ENCODE data around the gene PGLYRP1.

The PGLYRP1 gene

DNA sequence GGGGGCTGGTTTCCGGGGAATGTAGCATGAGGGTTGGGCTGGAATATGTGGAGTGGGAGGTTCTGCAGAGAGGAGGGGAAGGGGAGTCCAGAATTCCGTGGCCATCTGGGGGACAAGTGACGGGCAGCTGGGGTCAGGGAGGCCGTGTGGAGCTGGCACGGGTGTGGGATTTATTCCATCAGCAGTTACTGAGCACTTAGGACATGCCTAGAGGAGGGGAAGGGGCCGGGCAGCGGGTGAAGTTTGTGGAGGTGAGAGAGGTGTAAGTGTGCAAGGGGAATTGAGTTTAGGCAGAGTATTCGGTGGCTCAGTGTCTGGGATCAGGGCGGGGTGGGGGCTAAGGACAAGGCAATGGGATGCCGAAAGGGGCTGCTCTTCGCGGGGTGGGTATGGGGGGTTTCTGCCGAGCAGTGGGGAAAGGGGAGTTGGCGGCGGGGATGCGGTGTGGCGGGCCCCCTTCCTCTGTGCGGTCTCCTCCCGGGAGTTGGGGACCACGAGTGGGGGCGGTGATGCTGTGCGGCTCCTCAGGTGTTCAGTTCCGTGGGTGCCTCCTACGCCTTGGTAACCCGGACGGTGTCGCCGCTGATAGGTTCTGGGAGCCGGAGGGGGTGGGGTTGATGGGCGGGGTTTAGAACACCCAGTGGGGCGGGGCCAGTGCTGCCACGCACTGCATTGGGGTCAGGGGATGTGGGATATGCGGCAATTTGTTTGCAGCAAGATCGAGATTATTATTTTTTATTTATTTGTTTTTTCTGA, 22.2 kb downstream of the PGLYRP1 start:
- no peak for DNase-seq (ENCODE audit: low read depth)

DNA sequence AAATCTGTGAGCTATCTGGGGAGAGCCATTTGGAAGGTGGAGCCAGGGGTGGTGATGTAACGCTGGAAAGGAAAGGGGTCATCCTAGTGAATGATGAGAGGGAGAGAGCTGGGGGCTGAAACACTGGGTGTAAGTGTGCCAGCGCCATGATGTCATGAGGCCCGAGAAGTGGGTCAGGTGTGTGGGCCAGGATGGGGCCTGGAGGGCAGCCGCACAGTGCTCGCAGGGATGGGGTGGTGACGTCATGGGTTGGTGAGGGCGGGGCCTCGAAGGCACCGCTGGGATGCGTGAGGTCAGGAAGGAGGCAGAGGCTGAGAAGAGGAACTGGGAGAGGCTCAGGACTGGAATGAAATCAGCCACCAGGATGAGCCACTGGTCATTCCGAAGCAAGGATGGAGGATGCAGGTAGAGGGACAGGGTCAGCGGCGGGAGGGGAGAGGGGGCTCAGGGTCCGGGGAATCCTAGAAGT, 23.2 kb downstream of the PGLYRP1 start:
- DNase-seq (ENCODE audit: low read depth), result no peak

DNA sequence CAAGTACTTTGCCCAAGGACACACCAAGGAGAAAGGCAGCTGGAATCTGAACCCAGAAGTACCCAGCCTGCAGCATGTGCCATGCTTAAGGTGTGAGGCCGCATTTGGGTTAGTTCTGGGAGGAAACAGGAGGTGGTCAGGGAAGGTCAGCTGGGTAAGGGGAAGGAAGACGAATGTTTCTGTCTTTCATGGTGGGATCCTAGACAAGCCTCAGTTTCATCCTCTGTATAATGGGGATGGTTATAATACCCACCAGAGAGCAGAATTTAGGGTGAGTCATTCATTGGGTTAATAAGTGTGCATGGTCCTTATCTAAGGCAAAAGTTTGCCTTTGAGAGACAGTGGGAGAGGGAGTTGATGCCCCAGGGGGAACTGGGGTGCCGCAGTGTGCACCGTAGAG, 24.0 kb downstream of the PGLYRP1 start:
- DNase-seq (ENCODE audit: low read depth), result no peak

DNA sequence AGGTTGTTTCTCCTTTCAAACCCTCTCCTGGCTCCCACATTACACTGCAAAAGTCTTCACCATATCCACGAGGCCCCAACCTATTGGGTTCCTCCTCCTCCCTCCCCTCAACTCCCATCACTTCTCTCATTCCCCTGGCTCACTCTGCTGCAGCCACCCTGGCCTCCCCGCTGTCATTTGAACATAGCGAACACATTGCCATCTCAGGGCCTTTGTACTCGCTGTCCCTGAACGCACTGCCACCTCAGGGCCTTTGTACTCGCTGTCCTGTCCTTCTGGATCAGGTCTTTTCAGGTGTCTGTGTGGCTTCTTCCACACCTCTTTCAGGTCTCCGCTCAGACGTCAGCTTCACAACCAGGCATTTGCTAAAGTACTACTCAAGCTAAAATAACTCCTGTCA, 25.9 kb downstream of the PGLYRP1 start:
- no peak for DNase-seq (ENCODE audit: low read depth)

DNA sequence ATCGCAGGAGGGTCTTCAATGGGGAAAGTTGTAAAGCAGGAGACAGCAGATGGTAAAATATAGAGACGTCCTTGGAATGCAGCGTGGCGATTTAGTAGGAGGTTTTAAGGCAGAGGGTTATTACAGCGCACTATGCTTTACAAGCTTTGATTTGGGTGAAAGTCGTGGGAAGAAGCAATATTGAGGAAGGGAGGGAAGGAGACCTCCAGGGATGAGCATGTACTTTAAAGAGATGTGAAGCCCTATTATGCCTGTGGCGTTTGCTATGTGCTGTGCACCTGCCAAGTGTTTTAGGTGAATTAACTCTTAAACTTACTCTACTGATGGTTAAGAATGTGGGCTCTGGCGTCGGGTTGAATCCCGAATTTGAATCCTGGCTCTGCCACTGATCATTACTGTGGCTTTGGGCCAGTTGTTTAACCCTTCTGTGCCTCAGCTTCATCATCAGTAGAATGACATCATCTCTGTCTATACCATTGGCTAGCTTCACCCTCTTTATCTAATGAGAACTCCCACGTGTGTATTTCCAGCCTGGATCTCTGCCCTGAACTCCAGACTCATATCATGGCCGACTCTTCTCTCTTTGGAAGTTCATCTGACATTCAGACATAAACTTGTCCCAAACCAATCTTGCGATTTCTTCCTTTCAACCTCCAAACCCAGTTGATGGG, 27.0 kb downstream of the PGLYRP1 start:
- no peak for DNase-seq (ENCODE audit: low read depth)

DNA sequence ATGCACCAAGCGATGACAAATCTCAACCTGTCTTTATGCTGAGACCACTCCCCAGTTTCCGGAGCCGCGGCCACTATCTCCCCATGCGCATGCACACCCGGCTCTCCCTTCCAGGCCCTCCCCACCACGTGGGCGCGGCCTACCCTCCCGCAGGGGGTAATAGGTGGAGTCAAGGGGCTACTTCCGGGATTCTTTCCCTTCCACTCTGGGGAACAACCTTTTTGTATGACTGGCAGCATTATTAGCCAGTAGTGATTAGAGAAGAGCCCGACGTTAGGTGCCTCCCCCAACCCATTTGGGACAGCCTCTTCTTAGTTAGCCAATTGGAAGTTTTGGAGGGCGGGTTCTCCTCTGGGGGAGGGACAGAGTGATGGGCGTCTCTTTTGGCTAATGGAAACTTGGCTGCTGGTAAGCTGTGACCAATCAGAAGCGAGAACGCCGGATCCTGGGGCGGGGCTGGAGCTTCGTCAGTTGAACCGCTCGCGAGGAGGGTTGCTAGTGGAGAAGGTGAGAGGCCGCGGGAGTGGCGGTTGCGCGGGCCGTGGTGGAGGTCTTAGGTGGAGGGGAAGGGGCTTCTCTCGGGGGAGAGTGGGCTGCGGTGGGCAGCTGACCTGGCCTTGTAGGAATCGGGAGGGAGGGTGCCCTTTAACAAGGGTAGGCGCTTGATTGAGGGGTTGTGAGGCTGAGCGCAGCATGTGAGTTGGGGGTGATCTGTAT, 27.7 kb downstream of the PGLYRP1 start, which contains the start of gene CCDC61:
CCDC61 (plus strand) TSS at position 470 of the 717 bp plus-strand sequence. CDS start 7,552 bp downstream, outside the sequence.
- peak; percentile 99 for DNase-seq (ENCODE audit: low read depth)

DNA sequence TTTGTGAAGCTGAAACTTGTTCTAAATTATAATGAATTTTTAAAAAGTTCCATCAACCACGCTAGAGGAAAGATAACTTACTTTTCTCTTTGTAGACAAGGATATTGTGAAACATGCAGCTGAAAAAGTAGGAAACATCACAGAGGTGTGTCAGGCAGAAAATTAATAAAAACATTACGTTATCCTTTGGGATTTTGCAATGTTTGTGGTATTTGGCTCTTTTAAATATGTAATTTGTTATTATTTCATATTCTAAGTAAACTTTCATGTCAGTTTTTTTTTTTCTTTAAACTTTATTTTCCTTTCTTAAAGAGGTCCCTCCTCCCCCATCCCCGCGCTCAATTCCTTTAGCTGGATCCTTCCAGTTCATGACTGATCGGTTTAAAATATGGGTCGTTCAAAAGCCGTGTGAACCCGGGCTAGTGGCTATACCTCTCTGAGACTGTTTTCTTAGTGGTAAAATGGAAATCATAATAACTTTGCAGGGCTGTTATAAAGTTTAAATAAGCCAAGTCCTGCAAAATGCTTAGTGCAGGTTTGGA, 28.3 kb downstream of the PGLYRP1 start:
- DNase-seq (ENCODE audit: low read depth), result no peak

DNA sequence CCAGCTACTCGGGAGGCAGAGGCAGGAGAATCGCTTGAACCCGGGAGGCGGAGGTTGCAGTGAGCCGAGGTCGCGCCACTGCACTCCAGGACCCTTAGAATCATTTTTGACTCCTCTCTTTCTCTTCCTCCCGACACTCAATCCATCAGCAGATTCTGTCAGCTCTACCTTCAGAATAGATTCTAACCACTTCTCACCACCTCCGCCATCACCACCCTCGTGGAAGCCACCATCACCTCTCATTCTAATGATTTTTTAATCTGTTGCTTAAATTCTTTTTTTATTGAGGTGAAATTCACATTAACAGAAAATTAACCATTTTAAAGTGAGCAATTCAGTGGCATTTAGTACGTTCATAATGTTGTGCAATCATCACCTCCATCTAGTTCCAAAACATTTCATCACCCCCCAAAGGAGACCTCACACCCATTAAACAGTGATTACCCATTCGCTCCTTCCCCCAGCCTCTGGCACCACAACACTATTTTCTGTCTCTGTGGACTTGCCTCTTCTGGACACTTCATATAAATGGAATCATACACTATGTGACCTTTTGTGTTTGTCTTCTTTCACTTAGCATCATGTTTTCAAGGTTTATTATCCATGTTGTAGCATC, 32.6 kb downstream of the PGLYRP1 start:
- DNase-seq (ENCODE audit: low read depth), result no peak

DNA sequence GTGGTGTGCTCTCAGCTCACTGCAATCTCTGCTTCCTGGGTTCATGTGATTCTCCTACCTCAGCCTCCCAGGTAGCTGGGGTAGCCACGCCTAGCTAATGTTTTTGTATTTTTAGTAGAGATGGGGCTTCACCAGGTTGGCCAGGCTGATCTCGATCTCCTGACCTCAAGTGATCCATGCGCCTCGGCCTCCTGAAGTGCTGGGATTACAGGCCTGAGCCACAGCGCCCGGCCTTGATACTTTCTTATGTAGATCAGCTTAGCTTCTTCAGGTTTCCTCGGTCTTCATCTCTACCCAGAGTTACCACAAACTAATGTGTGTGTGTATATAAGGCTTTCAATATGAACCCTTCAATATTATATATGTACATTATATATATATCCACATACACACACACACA, 37.5 kb downstream of the PGLYRP1 start:
- no peak for DNase-seq (ENCODE audit: low read depth)

DNA sequence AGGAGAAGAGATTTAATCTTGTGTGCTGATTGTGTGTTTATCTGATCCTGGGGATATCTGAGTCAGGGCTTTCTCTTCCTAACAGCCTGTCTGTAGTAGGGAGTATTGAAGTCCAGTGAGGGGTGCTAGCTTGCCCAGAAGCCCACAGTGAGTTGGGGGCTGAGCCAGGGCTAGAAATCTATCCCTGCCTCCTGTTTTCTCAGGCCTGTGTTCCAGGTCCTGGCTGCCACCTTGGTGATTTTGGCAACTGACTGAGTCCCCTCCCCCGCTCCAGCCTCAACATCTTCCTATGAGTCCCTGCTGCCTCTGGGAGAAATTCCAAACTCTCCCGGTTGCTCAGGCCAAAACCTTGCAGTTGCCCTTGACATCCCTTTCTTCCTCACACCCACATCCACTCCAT, 41.5 kb downstream of the PGLYRP1 start:
- DNase-seq (ENCODE audit: low read depth), result no peak

DNA sequence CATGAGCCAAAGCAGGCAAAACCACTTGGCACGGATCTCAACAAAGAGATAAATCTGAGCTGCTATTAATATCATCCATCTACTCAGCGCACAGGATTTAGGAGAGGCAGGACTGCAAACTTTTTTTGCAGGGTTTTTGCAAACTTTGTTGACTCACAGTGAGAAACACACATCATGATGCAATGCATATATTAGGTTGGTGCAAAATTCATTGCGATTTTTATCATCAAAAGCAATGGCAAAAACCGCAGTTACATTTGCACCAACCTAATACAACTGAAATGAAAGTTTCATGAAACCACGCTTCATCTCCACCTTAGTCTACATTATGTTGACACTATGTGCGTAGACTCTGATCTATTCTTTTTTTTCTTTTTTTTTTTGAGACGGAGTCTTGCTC, 44.7 kb downstream of the PGLYRP1 start:
- DNase-seq (ENCODE audit: low read depth), result no peak

DNA sequence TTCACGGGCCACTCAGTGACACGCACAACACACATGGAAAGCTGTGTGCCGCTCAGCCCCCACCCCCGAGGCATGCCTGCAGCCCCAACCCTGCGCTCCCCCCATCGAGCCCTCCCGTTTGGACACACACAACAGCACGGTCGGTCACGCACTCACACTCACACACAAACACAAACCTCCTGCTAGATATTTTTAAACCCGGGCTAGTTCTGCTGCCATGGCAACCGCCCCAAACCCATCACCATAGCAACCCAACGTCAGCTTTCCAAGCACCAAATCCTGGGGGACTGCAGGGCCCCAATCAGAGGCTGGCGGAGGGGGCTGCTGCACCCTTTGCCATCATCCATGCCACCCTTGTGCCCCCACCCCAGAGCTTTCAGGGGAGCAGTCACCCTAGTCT, 46.7 kb downstream of the PGLYRP1 start:
- DNase-seq (ENCODE audit: low read depth), result no peak

DNA sequence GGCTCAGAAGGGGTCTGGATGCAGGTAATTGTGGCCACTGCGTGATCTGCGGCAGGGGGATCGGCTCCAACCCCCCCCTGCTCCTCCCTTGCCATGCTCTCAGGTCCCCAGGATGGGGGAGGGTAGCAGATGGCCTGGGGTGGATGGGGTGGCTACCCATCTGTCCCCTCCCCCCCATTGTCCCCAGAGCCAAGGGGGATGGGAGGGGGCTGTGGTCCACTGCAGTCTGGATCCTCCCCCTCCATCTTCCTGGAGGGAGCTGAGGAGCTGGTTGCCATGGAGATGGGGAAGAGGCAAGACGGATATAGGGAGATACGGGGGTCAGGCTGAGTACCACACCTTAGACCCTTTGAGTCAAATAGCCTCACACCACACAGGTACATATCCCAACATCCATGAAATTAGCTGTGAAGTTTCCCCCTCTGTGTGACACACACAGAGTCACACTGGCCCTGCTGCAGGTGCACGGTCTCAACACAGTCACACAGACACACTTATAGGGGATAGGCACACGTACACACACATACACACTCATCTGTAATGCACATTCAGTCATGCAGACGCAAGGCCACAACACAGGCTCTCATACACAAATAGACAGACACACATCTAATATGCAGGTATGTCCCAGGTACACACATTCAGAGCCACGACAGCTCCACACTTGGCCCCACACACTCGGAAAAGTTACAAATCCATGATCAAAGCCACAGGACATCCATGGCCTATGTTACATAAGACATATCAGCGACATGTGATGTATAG, 47.4 kb downstream of the PGLYRP1 start:
- DNase-seq (ENCODE audit: low read depth), result no peak

DNA sequence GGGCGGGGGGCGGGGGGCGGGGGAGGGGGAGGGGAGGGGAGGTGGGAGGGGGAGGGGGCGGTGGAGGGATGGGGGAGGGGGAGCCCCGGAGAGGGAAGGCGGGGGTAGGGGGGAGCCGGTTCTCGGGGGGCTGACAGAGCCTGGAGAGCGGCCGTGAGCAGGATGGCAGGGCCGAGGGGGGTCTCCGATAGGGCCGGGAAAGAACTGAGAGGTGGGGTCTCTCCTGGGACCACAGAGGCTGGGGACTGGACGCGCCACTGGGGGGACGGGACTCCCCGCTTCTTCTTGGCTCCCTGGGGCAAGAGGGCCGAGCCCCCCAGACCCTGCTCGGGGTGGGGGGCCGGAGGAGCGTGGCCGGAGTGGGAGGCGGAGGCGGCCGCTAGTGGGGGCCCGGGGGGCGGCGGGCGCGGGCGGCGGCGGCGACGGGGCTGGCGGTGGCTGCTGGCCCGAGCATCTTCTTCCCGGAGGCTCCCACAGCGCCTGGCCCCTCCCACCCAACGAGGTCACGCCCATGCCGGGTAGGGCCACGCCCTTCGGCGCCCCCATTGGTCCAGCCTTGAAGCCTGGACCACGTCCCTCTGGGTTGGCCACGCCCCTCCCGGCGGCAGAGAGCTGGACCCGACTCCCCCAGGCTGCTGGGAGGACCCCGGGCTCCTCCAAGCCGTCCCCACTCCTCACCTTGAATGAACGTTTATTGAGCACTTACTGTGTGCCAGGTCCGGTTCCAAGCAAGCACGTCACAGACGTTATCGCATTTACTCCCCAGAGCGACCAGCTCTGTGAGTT, 49.1 kb downstream of the PGLYRP1 start, which contains the start of gene NOVA2:
NOVA2 (minus strand) TSS at position 313 of the 786 bp plus-strand sequence. CDS start 514 bp downstream, outside the sequence.
- DNase-seq (ENCODE audit: low read depth), result peak; percentile 23

DNA sequence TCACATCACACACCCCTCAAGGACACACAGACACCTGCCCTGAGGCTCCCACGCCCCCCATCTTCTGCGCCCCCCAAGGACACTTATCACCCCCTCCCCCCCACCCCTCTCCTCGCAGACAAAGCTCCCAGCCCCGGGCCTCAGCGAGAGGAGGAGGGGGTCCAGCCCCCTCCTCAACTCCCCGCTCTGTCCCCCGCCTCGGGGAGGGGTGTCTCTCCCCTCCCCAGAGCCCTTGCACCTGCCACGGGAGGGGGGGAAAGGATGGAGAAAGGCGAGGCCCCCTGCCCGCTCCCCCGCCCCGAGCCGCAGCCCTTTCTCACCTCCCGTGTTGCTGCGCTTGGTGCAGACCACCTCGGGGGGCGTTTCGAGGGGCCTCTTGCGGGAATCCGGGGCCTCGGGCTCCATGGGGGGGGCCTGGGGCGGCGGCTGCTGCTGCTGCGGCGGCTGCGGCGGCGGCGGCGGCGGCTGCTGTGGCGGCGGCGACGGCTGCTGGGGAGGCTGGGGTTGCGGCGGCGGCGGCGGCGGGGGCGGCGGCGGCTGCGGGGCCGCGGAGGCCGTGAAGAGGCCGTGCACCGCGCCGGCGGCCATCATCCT, 49.8 kb downstream of the PGLYRP1 start:
- no peak for DNase-seq (ENCODE audit: low read depth)

DNA sequence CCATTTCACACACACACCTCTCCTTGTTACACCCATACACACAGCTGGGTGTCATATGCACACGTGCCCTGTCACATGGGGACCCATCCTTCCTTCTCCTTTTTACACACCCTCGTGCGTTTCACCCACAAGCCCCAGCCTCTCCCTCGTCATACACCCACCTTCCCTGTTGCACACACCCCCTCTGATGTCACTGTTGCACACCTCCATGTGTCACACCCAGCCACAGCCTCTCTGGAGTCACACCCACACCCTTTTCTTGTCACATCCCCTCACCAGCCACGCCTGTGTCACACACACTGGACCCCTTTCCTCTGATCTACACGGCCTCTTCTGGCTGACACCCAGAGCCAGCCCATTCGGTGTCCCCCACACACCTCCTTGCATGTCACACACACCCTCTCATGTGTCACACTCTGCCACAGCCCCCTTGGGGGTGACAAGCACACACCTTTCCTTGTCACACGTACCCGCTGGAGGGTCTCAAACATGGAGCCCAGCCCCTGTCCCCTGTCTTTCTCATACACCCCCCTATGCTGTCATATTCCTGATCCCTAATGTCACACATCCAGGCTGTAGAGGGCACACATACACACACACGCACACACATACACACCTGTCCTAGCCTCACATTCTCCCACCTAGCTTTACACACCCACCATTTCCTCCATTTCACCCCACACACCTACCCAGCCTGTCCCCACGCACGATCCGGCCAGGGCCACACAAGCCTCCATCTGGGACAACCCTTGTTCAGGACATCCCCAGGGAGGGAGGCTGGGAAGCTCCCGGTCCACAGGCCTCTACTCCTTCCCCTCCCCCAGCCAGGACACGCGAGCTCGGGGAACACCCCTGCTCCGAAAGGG, 50.5 kb downstream of the PGLYRP1 start:
- DNase-seq (ENCODE audit: low read depth), result no peak

DNA sequence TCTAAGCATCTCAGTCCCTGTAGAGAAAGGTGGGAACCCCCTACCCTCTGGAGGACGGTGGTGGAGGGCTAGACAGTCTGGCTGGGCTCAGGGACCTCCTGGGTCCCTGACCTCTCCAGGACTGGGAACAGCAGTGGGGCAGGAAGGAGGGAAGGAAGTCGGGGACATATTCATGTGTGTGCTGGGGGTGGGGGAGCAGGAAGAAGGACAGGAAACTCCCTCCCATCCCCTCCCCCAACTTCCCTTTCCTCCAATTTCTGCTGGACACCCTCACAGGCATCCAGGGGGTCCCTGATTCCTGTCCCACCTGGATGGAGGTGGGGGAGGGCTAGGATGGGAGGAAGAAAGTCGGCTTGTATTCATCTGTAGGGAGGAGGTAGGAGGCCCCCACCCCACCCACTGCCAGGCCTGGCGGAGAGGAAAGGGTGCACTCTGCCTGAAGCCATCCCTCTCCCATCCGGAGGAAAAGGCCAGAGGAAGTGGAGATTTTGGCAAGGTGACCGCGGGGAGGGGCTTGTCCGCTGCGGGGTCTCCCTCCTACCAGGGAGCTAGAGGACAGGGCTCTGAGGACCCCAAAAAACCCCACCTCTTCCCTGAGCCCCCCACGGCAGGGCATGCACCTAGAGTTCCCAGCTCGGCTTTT, 51.5 kb downstream of the PGLYRP1 start:
- DNase-seq (ENCODE audit: low read depth), result no peak

DNA sequence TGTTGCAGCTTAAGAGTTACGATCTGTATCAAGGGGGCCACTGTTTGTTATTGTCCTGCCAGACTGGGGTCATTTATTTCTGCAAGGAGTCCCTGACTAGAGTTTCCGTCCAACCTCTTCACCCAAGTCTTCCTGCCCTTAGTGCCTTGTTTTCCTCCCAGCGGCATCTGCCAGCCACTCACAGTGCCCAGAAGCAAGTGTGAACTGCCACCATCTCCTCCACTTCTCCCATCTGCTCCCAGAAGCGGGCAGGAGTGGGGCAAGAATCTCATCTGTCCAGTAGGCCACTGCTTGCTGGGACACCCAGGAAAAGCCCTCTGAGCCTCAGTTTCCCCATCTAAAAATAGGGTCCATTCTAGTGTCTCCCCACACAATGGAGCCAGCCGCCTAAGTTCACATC, 53.2 kb downstream of the PGLYRP1 start:
- no peak for DNase-seq (ENCODE audit: low read depth)

Data from fibroblast of gingiva (primary cell).